ENCODE data around the gene MALSU1.

DNA sequence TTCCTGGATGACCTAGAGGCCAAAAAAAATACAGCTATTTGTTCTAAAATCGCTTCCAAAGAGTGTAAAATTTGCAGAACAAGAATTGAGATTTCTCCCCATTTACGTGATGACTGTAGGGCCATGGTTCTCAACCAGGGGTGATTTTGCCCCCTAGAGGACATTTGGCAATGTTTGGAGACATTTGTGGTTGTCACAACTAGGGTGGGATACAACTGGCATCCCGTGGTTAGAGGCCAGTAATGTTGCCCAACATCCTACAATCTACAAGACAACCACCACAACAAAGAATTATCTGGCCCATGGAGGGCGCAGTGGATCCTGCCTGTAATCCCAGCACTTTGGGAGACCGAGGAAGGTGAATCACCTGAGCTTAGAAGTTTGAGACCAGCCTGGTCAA, 22.8 kb upstream of the MALSU1 start:
- no peak for TF ChIP-seq EZH2 (IDR thresholded peaks at IDR 0.05; ENCODE audit: low read length, missing control alignments)
- TF ChIP-seq, protein P1, sequence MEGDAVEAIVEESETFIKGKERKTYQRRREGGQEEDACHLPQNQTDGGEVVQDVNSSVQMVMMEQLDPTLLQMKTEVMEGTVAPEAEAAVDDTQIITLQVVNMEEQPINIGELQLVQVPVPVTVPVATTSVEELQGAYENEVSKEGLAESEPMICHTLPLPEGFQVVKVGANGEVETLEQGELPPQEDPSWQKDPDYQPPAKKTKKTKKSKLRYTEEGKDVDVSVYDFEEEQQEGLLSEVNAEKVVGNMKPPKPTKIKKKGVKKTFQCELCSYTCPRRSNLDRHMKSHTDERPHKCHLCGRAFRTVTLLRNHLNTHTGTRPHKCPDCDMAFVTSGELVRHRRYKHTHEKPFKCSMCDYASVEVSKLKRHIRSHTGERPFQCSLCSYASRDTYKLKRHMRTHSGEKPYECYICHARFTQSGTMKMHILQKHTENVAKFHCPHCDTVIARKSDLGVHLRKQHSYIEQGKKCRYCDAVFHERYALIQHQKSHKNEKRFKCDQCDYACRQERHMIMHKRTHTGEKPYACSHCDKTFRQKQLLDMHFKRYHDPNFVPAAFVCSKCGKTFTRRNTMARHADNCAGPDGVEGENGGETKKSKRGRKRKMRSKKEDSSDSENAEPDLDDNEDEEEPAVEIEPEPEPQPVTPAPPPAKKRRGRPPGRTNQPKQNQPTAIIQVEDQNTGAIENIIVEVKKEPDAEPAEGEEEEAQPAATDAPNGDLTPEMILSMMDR (conservative IDR thresholded peaks at IDR 0.05 in 1 of 2, IDR thresholded peaks at IDR 0.05 in 1 of 2; ENCODE audit: low read depth in 1 of 2, low read length in 2 of 2): no peak

Measured in fibroblast of lung (primary cell).